Fibroblast of skin of left quadriceps (primary cell): ENCODE measurements around the gene CFH.
"Not testable (repeated sequence)": the region's sequence is repeated elsewhere in the genome, so short reads cannot be mapped to it uniquely, and the experiment has no call there.

Experiments used
- DNase-seq, 2 experiments: peaks; one replicate each; pipeline ENCODE4 v3.0.0-alpha.2; 2013; ENCODE audit warnings: low read depth in 2 of 2

CFH gene

GRCh38 chr1:196765019-196765740 lies 113.3 kb downstream of the CFH start:
- not testable (repeated sequence) for DNase-seq

- not testable (repeated sequence) for DNase-seq
These were observed 118.0 kb downstream of the CFH start for GRCh38 chr1:196769823-196770222.

- no peak for DNase-seq
These were observed 121.9 kb downstream of the CFH start for GRCh38 chr1:196773713-196774112.

GRCh38 chr1:196774175-196774574 lies 122.3 kb downstream of the CFH start:
- DNase-seq = no peak

- DNase-seq = no peak
These were observed 122.8 kb downstream of the CFH start, which contains the start of gene CFHR3 for GRCh38 chr1:196774603-196775002. TSS of gene CFHR3 (plus strand) at chr1:196774840. CDS start at chr1:196774887, 47 bp downstream.

- no peak for DNase-seq
These were observed 125.8 kb downstream of the CFH start for GRCh38 chr1:196777603-196778002.

GRCh38 chr1:196779093-196779492 lies 127.2 kb downstream of the CFH start:
- no peak for DNase-seq

GRCh38 chr1:196791252-196791651 lies 139.4 kb downstream of the CFH start:
- DNase-seq = not testable (repeated sequence)

- not testable (repeated sequence) for DNase-seq
These were observed 142.3 kb downstream of the CFH start for GRCh38 chr1:196794103-196794502.
